Astrocyte (in vitro differentiated cells and primary cell): Measurements from ENCODE around the gene IL2RA.

Experiments used
- CTCF ChIP-seq: IDR thresholded peaks from 2 replicates; pipeline ENCODE4 v1.5.1; 2011; ENCODE audit warnings: low read depth, mild to moderate bottlenecking, inconsistent platforms, low read length, moderate library complexity; ENCODE audit not compliant: insufficient read depth
- EZH2 ChIP-seq: IDR thresholded peaks from 2 replicates; pipeline ENCODE4 v1.6.1; 2012; ENCODE audit warnings: mild to moderate bottlenecking, low read length, inconsistent platforms; ENCODE audit not compliant: insufficient read depth

GRCh38 chr10:6038071-6038631 lies 24.0 kb downstream of the IL2RA start:
- TF ChIP-seq CTCF: no peak
- no peak for TF ChIP-seq EZH2
